ENCODE data around the gene MCRIP1. TPM values are rescaled to one million over a fixed set of nuclear protein-coding genes. Genes with fewer than 3 reads are reported as not detected.

MCRIP1 gene
- total RNA-seq, 1 donor from 2014 or later, result 64.1 TPM

- DNase-seq (ENCODE audit: extremely low spot score in 2 of 2), result no peak
- no peak overlapping the region for H3K4me3 ChIP-seq
- H3K27ac ChIP-seq, result no peak overlapping the region
- intact Hi-C loops (cut with DNase I), result no loop called here
- TF ChIP-seq CTCF (IDR thresholded peaks at IDR 0.05) (no peak), POLR2AphosphoS5 (IDR thresholded peaks at IDR 0.05; ENCODE audit: insufficient read depth in 1 of 2, low read depth in 1 of 2) (no peak), POLR2A (IDR thresholded peaks at IDR 0.05) (no peak)
- no peaks in the 10 kb centered on the region for H3K27me3 ChIP-seq
- peaks cover 0 to 4% of the 10 kb centered on the region in 2 donors for H3K36me3 ChIP-seq
- no peaks in the 10 kb centered on the region for H3K9me3 ChIP-seq
- peaks cover 30% of the 10 kb centered on the region for H3K4me1 ChIP-seq
These were observed 13.4 kb downstream of the MCRIP1 start for GRCh38 chr17:81819708-81820107.

- DNase-seq (ENCODE audit: extremely low spot score in 2 of 2), result no peak
- no peaks in the 10 kb centered on the region for H3K9me3 ChIP-seq
- TF ChIP-seq CTCF (IDR thresholded peaks at IDR 0.05) (no peak), POLR2AphosphoS5 (IDR thresholded peaks at IDR 0.05; ENCODE audit: insufficient read depth in 1 of 2, low read depth in 1 of 2) (no peak), POLR2A (IDR thresholded peaks at IDR 0.05) (no peak)
- peaks cover 18% of the 10 kb centered on the region for H3K4me1 ChIP-seq
- H3K27ac ChIP-seq, result no peak overlapping the region
- no peaks in the 10 kb centered on the region for H3K36me3 ChIP-seq
- intact Hi-C loops (cut with DNase I), result no loop called here
- no peaks in the 10 kb centered on the region for H3K27me3 ChIP-seq
- H3K4me3 ChIP-seq, result no peak overlapping the region
These were observed 15.3 kb downstream of the MCRIP1 start for GRCh38 chr17:81817758-81818147.

GRCh38 chr17:81815646-81815986, 17.5 kb downstream of the MCRIP1 start:
- Histone ChIP-seq H3K9me3 (no peaks in the 10 kb centered on the region), H3K36me3 (no peaks in the 10 kb centered on the region), H3K27me3 (no peaks in the 10 kb centered on the region), H3K4me1 (no peaks in the 10 kb centered on the region), H3K27ac (no peak overlapping the region), H3K4me3 (no peak overlapping the region)
- DNase-seq (ENCODE audit: extremely low spot score in 2 of 2), result no peak
- intact Hi-C loops (cut with DNase I), result no loop called here
- TF ChIP-seq POLR2A (IDR thresholded peaks at IDR 0.05) (no peak), CTCF (IDR thresholded peaks at IDR 0.05) (no peak), POLR2AphosphoS5 (IDR thresholded peaks at IDR 0.05; ENCODE audit: insufficient read depth in 1 of 2, low read depth in 1 of 2) (no peak)

- no peaks in the 10 kb centered on the region for H3K9me3 ChIP-seq
- no peaks in the 10 kb centered on the region for H3K27me3 ChIP-seq
- DNase-seq (ENCODE audit: extremely low spot score in 2 of 2), result no peak
These were observed 18.1 kb downstream of the MCRIP1 start for GRCh38 chr17:81814748-81815645.

More at GRCh38 chr17:81814748-81815645, 18.1 kb downstream of the MCRIP1 start:
- no peak overlapping the region for H3K27ac ChIP-seq
- H3K4me1 ChIP-seq, result no peaks in the 10 kb centered on the region
- intact Hi-C loops (cut with DNase I), result no loop called here
- H3K4me3 ChIP-seq, result no peak overlapping the region
- H3K36me3 ChIP-seq, result no peaks in the 10 kb centered on the region
- TF ChIP-seq POLR2A (IDR thresholded peaks at IDR 0.05), result no peak
- TF ChIP-seq CTCF (IDR thresholded peaks at IDR 0.05), result no peak
- no peak for TF ChIP-seq POLR2AphosphoS5 (IDR thresholded peaks at IDR 0.05; ENCODE audit: insufficient read depth in 1 of 2, low read depth in 1 of 2)

Measured in vagina (tissue), 2 donors.